Measurements from ENCODE around the gene ALG1L2.
"Not testable (repeated sequence)": the region's sequence is repeated elsewhere in the genome, so short reads cannot be mapped to it uniquely, and the experiment has no call there.

GRCh38 chr3:130043658-130044057 is 38.0 kb upstream of the ALG1L2 start:
- not testable (repeated sequence) for TF ChIP-seq EP300, CTCF (IDR thresholded peaks at IDR 0.05)

All from ovary (tissue), 3 donors.